ENCODE results near the gene ACSF3. TPM values are rescaled to one million over a fixed set of nuclear protein-coding genes. Genes with fewer than 3 reads are reported as not detected.
A peak's percentile ranks its signal among the peaks of the same experiment; 100 is the strongest.

Gene ACSF3
- total RNA-seq, 3 donors from 2014 or later (not counting 1 experiment from before 2014, with no cell fraction given) = 45.0 to 71.4 (median 51.6) TPM

DNA sequence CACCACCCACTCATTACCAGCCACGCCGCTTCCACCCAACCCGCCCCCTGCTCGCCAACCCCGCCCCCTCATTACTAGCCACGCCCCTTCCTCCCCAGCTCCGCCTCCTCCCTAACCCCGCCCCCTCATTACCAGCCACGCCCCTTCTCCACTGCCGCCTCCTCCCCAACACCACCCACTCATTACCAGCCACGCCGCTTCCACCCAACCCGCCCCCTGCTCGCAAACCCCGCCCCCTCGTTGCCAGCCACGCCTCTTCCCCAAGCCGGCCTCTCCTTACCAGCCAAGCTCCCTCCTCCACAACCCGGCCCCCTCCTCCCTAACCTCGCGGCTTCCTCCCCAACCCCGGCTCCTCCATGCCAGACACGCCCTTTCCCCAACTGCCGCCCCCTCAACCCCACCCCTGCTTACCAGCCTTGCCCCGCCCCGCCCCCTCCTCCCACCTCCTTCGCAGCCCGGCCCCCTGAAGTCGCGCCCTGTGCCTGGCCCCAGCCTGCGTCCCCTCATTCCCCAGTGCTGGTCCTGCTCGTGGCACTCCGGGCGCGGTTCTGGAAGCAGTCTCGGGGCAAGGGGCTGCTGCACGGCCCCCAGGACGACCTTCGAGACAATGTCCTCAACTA lies 99.4 kb downstream of the ACSF3 start:
- TF ChIP-seq CTCF (IDR thresholded peaks at IDR 0.05) = no peak
- ATAC-seq (peak in 1 of 3 donors; percentile 57), DNase-seq (no peak)
- Histone ChIP-seq H3K9me3 (ENCODE audit: control insufficient read depth, insufficient read depth, low read length) (no peaks in the 10 kb centered on the region), H3K27me3 (ENCODE audit: control insufficient read depth, insufficient read depth, low read length) (no peaks in the 10 kb centered on the region), H3K4me3 (ENCODE audit: low read length) (no peak overlapping the region), H3K27ac (ENCODE audit: low read length) (no peak overlapping the region), H3K36me3 (ENCODE audit: control insufficient read depth, insufficient read depth, low read length) (no peaks in the 10 kb centered on the region), H3K4me1 (ENCODE audit: control insufficient read depth, insufficient read depth, low read length) (peaks cover 10% of the 10 kb centered on the region)
- intact Hi-C loops (cut with micrococcal nuclease) = loop anchor here (2.0 kb wide), 1 partner anchor 22 kb away; the partner anchor contains the start of gene CDH15
- H3K4me3 Mint-ChIP-seq = peak overlapping the region; percentile 37
- H3K27me3 Mint-ChIP-seq (ENCODE audit: low read depth in 2 of 2) = no peaks in the 10 kb centered on the region
- no peaks in the 10 kb centered on the region for H3K9me3 Mint-ChIP-seq
- peaks cover 0 to 6% of the 10 kb centered on the region in 2 donors for H3K4me1 Mint-ChIP-seq
- 33% methylated on average over 31 of the region's 39 CpGs for WGBS (ENCODE audit: insufficient coverage)
- H3K27ac Mint-ChIP-seq = peak overlapping the region in 1 of 2 donors; percentile 47
- no peaks in the 10 kb centered on the region for H3K36me3 Mint-ChIP-seq

- no peak for TF ChIP-seq CTCF (IDR thresholded peaks at IDR 0.05)
- peak overlapping the region; percentile 31 for H3K4me3 Mint-ChIP-seq
- no peak overlapping the region for H3K4me3 ChIP-seq (ENCODE audit: low read length)
- peak overlapping the region in 1 of 2 donors; percentile 47 for H3K27ac Mint-ChIP-seq
- no peaks in the 10 kb centered on the region for H3K36me3 Mint-ChIP-seq
- ATAC-seq (no peak), DNase-seq (peak in 1 of 2 donors; percentile 30)
- peaks cover 0 to under 1% of the 10 kb centered on the region in 2 donors for H3K27me3 Mint-ChIP-seq (ENCODE audit: low read depth in 2 of 2)
- H3K4me1 Mint-ChIP-seq = peaks cover 0 to 6% of the 10 kb centered on the region in 2 donors
- peaks cover 10% of the 10 kb centered on the region for H3K4me1 ChIP-seq (ENCODE audit: control insufficient read depth, insufficient read depth, low read length)
- 91% methylated on average over 38 of the region's 38 CpGs for WGBS (ENCODE audit: insufficient coverage)
- intact Hi-C loops (cut with micrococcal nuclease) = loop anchor here (2.0 kb wide), 1 partner anchor 23 kb away; the partner anchor contains the start of gene CDH15
- H3K27me3 ChIP-seq (ENCODE audit: control insufficient read depth, insufficient read depth, low read length) = no peaks in the 10 kb centered on the region
- no peaks in the 10 kb centered on the region for H3K9me3 Mint-ChIP-seq
- H3K36me3 ChIP-seq (ENCODE audit: control insufficient read depth, insufficient read depth, low read length) = no peaks in the 10 kb centered on the region
- H3K9me3 ChIP-seq (ENCODE audit: control insufficient read depth, insufficient read depth, low read length) = no peaks in the 10 kb centered on the region
- no peak overlapping the region for H3K27ac ChIP-seq (ENCODE audit: low read length)
These were observed 100.1 kb downstream of the ACSF3 start for GRCh38 chr16:89193576-89194293.

- Mint-ChIP-seq H3K9me3 (no peaks in the 10 kb centered on the region), H3K27me3 (ENCODE audit: low read depth in 2 of 2) (peaks cover 0 to 4% of the 10 kb centered on the region in 2 donors), H3K4me3 (peak overlapping the region; percentile 40), H3K4me1 (no peaks in the 10 kb centered on the region), H3K36me3 (no peaks in the 10 kb centered on the region), H3K27ac (peak overlapping the region in 1 of 2 donors; percentile 15)
- ATAC-seq (no peak), DNase-seq (peak in 1 of 2 donors; percentile 10)
- H3K4me1 ChIP-seq (ENCODE audit: control insufficient read depth, insufficient read depth, low read length) = peaks cover 10% of the 10 kb centered on the region
- H3K27me3 ChIP-seq (ENCODE audit: control insufficient read depth, insufficient read depth, low read length) = peaks cover 7% of the 10 kb centered on the region
- no peaks in the 10 kb centered on the region for H3K9me3 ChIP-seq (ENCODE audit: control insufficient read depth, insufficient read depth, low read length)
- 71% methylated on average over 45 of the region's 45 CpGs for WGBS (ENCODE audit: insufficient coverage)
- H3K4me3 ChIP-seq (ENCODE audit: low read length) = no peak overlapping the region
- no peak overlapping the region for H3K27ac ChIP-seq (ENCODE audit: low read length)
- TF ChIP-seq CTCF (IDR thresholded peaks at IDR 0.05) = no peak
- intact Hi-C loops (cut with micrococcal nuclease) = no loop called here
- H3K36me3 ChIP-seq (ENCODE audit: control insufficient read depth, insufficient read depth, low read length) = no peaks in the 10 kb centered on the region
These were observed 101.0 kb downstream of the ACSF3 start for GRCh38 chr16:89194340-89195311.

Measured in natural killer cell (primary cell).